Hindlimb muscle (tissue), 1 donor: ENCODE measurements around the gene SRGN. TPM values are rescaled to one million over a fixed set of nuclear protein-coding genes. Genes with fewer than 3 reads are reported as not detected.

Source experiments
- DNase-seq: peaks from one replicate; pipeline ENCODE4 v3.0.0-alpha.2; 2013
- polyA plus RNA-seq: library from polyadenylated mRNA; unstranded; fragments of 120-200 nt; gene quantifications from one replicate; pipeline ENCODE4 v1.2.1, GENCODE V29; 2013; ENCODE audit not compliant: insufficient read length

The SRGN gene
- polyA plus RNA-seq, 1 donor: 21.8 TPM

- no peak for DNase-seq
Measured at GRCh38 chr10:69090685-69091084, 2.8 kb downstream of the SRGN start.

GRCh38 chr10:69091143-69091651 lies 3.3 kb downstream of the SRGN start:
- no peak for DNase-seq

GRCh38 chr10:69092959-69093850 lies 5.3 kb downstream of the SRGN start:
- DNase-seq: peak; percentile 66

GRCh38 chr10:69093933-69094332 lies 6.0 kb downstream of the SRGN start:
- no peak for DNase-seq

- no peak for DNase-seq
Measured at GRCh38 chr10:69096045-69096444, 8.1 kb downstream of the SRGN start.

- DNase-seq: no peak
Measured at GRCh38 chr10:69097729-69098128, 9.8 kb downstream of the SRGN start.

GRCh38 chr10:69100136-69100872 lies 12.4 kb downstream of the SRGN start:
- DNase-seq: no peak

GRCh38 chr10:69101451-69102095 lies 13.7 kb downstream of the SRGN start:
- no peak for DNase-seq

GRCh38 chr10:69102440-69102839 lies 14.5 kb downstream of the SRGN start:
- no peak for DNase-seq

- DNase-seq: no peak
Measured at GRCh38 chr10:69103784-69104183, 15.9 kb downstream of the SRGN start.

GRCh38 chr10:69104994-69105790 lies 17.3 kb downstream of the SRGN start:
- no peak for DNase-seq

- DNase-seq: no peak
Measured at GRCh38 chr10:69107176-69107490, 19.2 kb downstream of the SRGN start.

- DNase-seq: no peak
Measured at GRCh38 chr10:69107699-69108098, 19.8 kb downstream of the SRGN start.

GRCh38 chr10:69119896-69120295 lies 32.0 kb downstream of the SRGN start:
- no peak for DNase-seq

- no peak for DNase-seq
Measured at GRCh38 chr10:69123306-69123746, 35.4 kb downstream of the SRGN start.

- DNase-seq: peak; percentile 99
Measured at GRCh38 chr10:69123747-69124562, 36.1 kb downstream of the SRGN start, which contains the start of gene VPS26A. TSS of gene VPS26A (plus strand) at chr10:69124178. CDS start at chr10:69124278, 100 bp downstream.

- peak; percentile 38 for DNase-seq
Measured at GRCh38 chr10:69124563-69125268, 36.8 kb downstream of the SRGN start.

- DNase-seq: no peak
Measured at GRCh38 chr10:69125554-69125953, 37.7 kb downstream of the SRGN start.

GRCh38 chr10:69130251-69130650 lies 42.3 kb downstream of the SRGN start:
- DNase-seq: no peak

GRCh38 chr10:69139961-69140360 lies 52.1 kb downstream of the SRGN start:
- no peak for DNase-seq

GRCh38 chr10:69141304-69141703 lies 53.4 kb downstream of the SRGN start:
- DNase-seq: no peak
